Measurements from ENCODE around the gene NUB1.

DNA sequence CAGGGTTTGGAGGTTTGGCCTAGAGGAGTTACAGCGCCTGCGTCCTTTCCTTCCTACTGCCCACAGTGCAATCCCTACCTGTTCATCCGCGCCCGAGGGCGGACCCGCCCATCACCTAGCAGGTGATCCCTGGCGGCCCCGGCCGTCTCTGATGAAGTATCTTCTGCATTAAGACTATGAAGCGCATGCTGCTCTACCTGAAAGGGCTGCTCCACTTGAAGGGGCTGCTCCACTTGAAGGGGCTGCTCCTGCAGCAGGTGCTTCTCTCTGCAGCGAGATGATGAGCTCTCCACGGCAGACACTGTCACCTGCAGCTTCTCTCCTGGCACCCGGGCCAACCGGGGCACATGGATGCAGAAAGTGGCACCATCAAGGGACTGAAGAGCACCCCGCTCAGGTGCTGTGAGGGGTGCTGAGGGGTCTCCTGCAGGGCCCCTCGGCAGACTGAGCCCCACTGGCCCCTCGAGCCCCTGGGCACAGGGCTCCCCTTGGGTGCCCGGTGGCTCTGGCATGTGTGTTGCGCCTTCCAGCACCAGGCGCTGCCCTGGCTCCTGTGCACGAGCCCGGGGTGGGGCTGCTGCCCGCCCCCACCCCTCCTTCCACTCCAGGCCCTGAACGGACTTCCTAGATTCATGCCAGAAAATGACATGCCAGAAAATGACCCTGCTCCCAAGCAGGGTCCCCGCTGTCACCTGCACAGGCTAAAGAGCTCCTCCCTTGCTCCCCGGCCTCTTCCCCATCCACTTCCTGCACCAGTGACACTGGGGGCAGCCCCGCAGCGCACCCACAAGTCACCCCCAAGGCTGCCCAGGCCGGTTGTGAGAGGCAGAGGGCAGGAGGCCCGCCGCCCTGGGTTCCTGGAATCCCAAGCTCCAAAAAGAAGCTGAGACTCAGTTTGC is 38.8 kb downstream of the NUB1 start:
- TF ChIP-seq, protein P1, sequence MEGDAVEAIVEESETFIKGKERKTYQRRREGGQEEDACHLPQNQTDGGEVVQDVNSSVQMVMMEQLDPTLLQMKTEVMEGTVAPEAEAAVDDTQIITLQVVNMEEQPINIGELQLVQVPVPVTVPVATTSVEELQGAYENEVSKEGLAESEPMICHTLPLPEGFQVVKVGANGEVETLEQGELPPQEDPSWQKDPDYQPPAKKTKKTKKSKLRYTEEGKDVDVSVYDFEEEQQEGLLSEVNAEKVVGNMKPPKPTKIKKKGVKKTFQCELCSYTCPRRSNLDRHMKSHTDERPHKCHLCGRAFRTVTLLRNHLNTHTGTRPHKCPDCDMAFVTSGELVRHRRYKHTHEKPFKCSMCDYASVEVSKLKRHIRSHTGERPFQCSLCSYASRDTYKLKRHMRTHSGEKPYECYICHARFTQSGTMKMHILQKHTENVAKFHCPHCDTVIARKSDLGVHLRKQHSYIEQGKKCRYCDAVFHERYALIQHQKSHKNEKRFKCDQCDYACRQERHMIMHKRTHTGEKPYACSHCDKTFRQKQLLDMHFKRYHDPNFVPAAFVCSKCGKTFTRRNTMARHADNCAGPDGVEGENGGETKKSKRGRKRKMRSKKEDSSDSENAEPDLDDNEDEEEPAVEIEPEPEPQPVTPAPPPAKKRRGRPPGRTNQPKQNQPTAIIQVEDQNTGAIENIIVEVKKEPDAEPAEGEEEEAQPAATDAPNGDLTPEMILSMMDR (IDR thresholded peaks at IDR 0.05; ENCODE audit: insufficient read depth, low read depth, low read length) = no peak
- TF ChIP-seq EZH2 (IDR thresholded peaks at IDR 0.05; ENCODE audit: insufficient read depth, low read length) = no peak

Measured in astrocyte (in vitro differentiated cells and primary cell).